GM18909 (cell line): ENCODE data around the gene HSD17B12.
A peak's percentile ranks its signal among the peaks of the same experiment; 100 is the strongest.

Experiments
- ATAC-seq: cut with Tn5 transposase; IDR thresholded peaks from one replicate; pipeline ENCODE4 v1.9.1; 2021; ENCODE audit warnings: mild to moderate bottlenecking; ENCODE audit not compliant: unreplicated experiment, poor library complexity

The HSD17B12 gene

DNA sequence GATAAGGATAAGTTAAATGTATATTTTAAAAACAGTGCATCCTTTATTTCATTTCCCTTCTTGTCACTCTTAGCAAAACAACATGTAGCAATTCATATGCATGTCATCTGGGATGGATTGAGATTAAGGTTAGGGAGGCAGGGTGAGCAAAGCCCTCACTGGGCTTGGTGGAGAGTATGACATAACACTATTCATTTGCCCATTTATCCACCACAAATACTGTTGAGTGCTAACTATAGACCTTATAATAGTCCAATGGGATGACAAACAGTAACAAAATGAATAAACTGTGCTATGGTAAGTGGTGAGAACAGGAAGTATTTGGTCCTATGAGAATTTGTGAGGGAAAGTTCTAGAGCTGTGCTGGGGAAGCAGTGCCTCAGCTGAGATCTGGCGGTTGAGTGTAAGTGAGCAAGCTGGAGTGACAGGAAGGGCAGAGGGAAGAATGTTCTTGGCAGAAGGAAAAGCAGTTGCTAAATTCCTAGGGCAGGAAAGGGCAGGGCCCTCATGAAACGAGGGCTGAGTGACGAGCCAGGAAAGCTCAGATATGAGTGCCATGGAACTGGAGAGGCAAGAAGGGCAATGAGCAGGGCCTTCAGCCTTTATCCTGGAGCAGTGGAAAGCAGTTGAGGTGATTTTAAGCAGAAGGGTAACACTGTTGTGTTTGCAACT, 6.7 kb downstream of the HSD17B12 start:
- no peak for ATAC-seq

- ATAC-seq, result no peak
These were observed 7.9 kb downstream of the HSD17B12 start for GRCh38 chr11:43688394-43688793.

GRCh38 chr11:43689167-43689566, 8.6 kb downstream of the HSD17B12 start:
- ATAC-seq, result no peak

GRCh38 chr11:43690929-43691725, 10.6 kb downstream of the HSD17B12 start:
- no peak for ATAC-seq

DNA sequence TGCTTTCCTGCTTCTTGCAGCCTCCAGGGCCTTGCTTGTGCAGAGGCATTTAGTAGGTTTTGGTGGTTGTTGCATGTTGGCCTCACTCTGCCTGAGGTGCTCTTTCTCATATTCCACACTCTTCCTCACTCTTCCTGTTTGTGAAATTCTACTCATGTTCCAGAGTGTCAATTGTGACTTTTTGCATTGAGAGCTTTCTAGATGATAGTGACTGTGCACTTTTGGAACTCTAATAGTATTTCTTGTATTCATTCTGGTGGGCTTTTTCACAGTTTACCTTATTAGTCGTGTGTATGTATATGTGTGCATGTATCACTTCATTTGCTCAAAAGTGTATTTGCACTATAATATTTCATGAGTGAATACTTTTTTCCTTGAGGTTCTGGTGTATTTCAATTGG, 11.3 kb downstream of the HSD17B12 start:
- ATAC-seq, result no peak

DNA sequence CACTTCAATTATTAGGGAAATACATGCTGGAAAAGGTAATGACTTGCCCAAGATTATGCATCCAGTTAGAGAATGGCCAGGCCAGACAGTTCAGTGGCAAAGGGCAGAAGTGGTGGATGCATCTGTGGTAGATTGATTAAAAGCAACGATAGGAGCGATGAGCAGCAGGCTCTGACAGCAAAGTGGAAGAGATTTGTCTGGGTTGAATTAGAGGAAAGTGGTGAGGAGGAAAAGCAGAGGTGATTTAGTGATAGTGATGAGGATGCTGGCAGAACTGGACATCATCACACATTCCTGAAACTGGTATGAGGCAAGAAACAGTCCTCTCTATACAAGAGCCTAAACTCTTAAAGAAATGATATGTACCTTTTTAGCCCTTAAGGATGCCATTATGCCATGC, 12.5 kb downstream of the HSD17B12 start:
- ATAC-seq, result no peak

GRCh38 chr11:43693731-43694130, 13.2 kb downstream of the HSD17B12 start:
- ATAC-seq, result no peak

DNA sequence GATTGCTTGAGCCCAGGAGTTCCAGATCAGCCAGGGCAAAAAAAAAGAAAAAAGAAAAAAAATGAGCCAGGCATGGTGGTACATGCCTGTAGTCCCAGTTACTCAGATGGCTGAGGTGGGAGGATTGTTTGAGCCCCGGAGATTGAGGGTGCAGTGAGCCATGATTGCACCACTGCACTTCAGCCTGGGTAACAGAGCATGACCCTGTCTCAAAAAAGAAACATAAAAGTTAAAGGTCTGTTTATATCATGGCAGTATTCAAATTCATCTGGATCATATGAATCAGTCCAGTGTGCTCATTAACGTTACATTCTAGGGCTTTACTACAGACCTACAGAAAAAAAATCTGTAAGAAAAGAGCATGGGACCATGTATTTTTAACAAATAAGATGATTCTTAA, 13.9 kb downstream of the HSD17B12 start:
- ATAC-seq, result peak; percentile 78

GRCh38 chr11:43697679-43698078, 17.1 kb downstream of the HSD17B12 start:
- ATAC-seq, result no peak

DNA sequence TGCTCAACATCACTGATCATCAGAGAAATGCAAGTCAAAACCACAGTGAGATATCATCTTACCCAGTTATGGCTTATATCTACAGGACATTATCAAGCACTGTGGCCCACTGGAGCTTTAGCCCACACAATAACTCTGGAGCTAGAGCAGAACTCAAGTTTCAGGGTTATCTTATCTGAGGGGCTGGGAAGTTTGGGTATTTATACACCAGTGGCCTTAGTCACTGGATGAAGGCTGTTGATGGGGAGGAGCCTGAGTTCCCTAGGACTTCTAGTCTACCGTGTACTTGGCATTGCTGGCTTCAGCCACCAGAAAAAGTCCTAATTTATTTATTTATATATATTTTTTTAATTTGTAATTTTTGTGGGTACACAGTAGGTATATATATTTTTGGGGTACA, 19.3 kb downstream of the HSD17B12 start:
- no peak for ATAC-seq

DNA sequence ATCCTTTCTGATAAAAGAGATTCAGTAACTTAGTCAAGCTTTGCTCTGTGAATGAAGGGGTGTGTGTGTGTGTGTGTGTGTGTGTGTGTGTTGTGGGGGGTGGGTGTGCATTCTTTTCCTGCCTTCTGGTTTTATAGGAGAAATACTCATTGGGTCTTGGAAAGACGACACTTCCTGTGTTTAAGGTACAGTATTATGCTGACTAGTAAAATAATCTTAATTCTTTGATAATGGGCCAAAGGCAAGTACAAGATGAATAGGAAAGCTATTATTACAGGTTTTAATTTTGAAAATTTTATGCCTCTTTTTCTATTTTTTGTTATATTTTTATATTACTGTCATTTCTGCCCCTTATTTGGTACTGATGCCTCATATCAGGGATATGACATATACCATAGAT, 26.1 kb downstream of the HSD17B12 start:
- no peak for ATAC-seq

DNA sequence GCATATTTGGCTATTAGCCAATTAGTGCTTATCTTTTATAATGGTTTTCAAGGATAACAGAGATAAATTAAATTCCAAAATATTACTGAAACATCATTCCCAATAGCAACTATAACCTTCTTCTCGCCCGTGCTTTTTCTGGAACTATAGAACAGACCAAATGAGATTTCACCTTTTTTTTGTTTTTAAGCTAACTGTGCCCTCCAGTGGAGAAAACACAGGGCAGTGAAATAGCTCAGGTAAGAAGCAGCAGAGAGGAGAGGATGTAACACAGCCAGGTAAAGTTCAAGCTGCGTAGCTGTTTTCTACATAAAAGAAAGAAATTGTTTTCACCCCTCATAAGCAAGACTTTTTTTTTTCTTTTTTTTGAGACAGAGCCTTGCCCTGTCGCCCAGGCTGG, 28.2 kb downstream of the HSD17B12 start:
- no peak for ATAC-seq

- no peak for ATAC-seq
These were observed 29.2 kb downstream of the HSD17B12 start for GRCh38 chr11:43709689-43710088.

DNA sequence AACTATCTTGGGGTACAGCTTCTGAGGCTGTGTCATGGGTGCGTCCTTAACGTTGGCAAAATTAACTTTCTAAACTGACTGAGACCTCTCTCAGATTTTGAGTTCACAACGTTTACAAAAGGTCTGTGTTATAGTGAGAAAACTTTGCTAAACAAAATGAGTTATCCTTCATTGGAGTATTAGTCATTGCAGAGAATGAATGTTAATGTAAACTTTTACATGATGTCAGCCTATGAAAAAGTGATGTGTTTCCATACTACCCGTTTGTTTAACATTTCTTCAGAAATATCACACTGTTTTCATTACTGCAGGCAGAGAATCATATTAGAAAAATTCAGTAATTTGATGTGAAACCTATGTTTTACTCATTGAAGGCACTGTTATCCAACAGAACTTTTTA, 32.1 kb downstream of the HSD17B12 start:
- ATAC-seq, result no peak

GRCh38 chr11:43718373-43718772, 37.8 kb downstream of the HSD17B12 start:
- ATAC-seq, result no peak

DNA sequence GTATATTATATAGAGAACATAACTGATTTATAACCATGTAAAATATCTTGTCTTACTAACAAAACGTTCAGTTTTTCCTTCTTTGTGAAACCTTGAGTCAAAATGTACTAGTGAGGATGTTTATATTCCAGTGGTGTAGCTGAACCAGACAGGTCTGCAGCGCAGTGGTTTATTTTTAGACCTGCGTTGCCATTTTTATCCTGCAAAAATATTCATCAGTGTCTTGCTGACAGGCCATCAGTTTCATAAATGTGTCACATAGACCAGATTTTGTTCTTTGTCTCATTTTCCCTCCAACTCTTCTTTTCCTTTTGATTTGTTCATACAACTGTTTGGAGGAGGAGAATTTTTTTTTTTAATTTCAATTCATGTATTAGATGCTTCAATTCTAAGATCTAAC, 43.1 kb downstream of the HSD17B12 start:
- ATAC-seq, result no peak

- ATAC-seq, result no peak
These were observed 51.7 kb downstream of the HSD17B12 start for GRCh38 chr11:43732225-43732624.

- ATAC-seq, result no peak
These were observed 53.7 kb downstream of the HSD17B12 start for GRCh38 chr11:43734256-43734655.

GRCh38 chr11:43735115-43735514, 54.6 kb downstream of the HSD17B12 start:
- no peak for ATAC-seq

DNA sequence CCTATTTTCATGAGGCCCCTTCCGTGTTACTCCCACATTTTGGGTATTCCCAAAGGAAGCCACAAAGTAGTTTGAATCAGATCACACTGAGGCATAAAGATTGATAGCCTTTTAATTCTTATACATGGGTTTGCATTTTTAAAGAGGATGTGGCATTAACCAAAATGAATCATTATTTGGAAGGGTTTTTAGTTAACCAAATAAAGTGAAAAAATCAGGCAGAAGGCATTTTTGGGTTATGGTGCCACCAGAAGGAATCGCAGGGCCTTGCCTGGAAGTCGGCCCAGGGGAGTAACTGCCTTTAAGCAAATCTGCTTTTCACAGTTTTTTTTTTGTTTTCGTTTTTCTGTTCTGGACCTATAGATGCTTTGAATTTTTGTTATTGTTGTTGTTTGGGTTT, 55.4 kb downstream of the HSD17B12 start:
- ATAC-seq, result no peak

GRCh38 chr11:43736502-43737200, 56.1 kb downstream of the HSD17B12 start:
- no peak for ATAC-seq
